ENCODE measurements around the gene HEATR5A.

DNA sequence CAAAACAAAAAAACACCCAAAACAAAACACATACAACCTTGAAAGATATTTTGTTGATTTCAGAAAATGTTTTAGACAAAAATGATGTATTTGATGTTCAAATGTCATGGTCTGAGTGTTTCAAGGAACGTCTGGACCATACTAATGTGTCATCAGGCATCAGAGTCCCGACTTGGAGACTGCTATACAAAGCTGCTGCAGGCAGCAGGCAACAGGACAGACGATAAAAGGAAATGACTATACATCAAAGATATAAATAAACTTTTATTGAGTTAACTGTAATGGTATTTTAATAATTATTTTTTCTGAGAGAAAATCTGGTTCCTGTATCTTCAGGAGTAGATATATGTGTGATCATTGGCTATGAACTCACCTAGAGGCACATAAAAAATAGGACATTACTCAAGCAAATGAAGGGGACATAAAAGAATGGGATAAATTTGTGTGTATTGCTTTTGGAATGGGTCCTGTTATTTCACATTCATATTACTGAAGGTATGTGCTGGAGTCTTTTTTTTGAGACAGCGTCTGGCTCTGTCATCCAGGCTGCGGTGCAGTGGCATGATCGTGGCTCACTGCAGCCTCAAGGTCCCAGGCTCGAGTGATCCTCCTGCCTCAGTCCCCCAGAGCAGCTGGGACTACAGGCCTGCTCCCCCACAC, 125.5 kb downstream of the HEATR5A start:
- TF ChIP-seq GATA3 (IDR thresholded peaks at IDR 0.05; ENCODE audit: low read depth, low read length): no peak
- no peak for TF ChIP-seq GATA2 (IDR thresholded peaks at IDR 0.05; ENCODE audit: low read depth, low read length)

Data from SH-SY5Y (cell line).